ENCODE measurements around the gene ZNF81. TPM values are rescaled to one million over a fixed set of nuclear protein-coding genes. Genes with fewer than 3 reads are reported as not detected.

ZNF81 gene
- total and polyA plus RNA-seq, 2 experiments from 2014 or later, result 6.1 to 8.9 TPM

DNA sequence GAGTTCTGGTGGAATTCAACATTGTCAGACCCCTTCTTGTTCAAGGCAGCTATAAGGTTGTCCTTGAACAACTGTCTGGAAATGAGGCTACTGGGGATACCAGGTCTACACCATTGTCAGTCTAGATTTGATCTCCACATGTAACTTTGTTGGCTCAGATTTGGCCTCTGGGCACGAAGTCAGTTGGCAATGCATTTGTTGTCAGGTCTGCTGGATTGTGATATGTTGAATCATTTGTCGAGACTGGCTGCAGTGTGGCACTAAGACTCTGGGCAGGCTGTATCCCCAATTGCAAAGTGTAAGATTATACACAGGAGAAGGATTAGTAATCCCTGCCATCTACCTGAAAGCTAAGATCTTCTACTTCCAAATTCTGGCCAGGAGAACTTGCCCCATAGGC, 26.5 kb downstream of the ZNF81 start:
- Histone ChIP-seq H2AFZ (no peak overlapping the region), H3K9me2 (ENCODE audit: insufficient read depth) (no peaks in the 10 kb centered on the region), H3K4me2 (no peak overlapping the region), H3K4me3 (no peak overlapping the region), H3K4me1 (ENCODE audit: insufficient read depth) (no peaks in the 10 kb centered on the region), H3K27me3 (ENCODE audit: insufficient read depth) (no peaks in the 10 kb centered on the region), H3F3A (replicated peaks; ENCODE audit: low read depth) (no peaks in the 10 kb centered on the region), H3K36me3 (ENCODE audit: insufficient read depth) (no peaks in the 10 kb centered on the region), H3K79me2 (replicated peaks; ENCODE audit: insufficient read depth) (no peaks in the 10 kb centered on the region), H4K20me1 (replicated peaks; ENCODE audit: insufficient read depth) (no peaks in the 10 kb centered on the region), H3K27ac (ENCODE audit: low read depth) (no peak overlapping the region)
- Mint-ChIP-seq H3K27ac (no peak overlapping the region), H3K4me3 (no peak overlapping the region), H3K9me3 (no peaks in the 10 kb centered on the region), H3K27me3 (ENCODE audit: insufficient read depth, low read depth, poor library complexity) (no peaks in the 10 kb centered on the region), H3K4me1 (no peaks in the 10 kb centered on the region), H3K36me3 (ENCODE audit: low read depth) (peaks cover 6% of the 10 kb centered on the region; the same call in 2 of the 3 replicates)
- TF ChIP-seq ZNF331 (CRISPR knock-in tag; IDR thresholded peaks at IDR 0.05; ENCODE audit: low read depth) (no peak), STAT1 (IDR thresholded peaks at IDR 0.05; ENCODE audit: unreplicated experiment) (no peak), JUNB (IDR thresholded peaks at IDR 0.05; ENCODE audit: unreplicated experiment) (no peak), REST (IDR thresholded peaks at IDR 0.05; ENCODE audit: unreplicated experiment) (no peak), ZNF114 (CRISPR knock-in tag; IDR thresholded peaks at IDR 0.05) (no peak), ZNF462 (CRISPR knock-in tag; IDR thresholded peaks at IDR 0.05) (no peak), CREB1 (CRISPR knock-in tag; IDR thresholded peaks at IDR 0.05; ENCODE audit: low read depth) (no peak), EZH2phosphoT487 (IDR thresholded peaks at IDR 0.05; ENCODE audit: unreplicated experiment) (no peak), EZH2 (IDR thresholded peaks at IDR 0.05; ENCODE audit: low read depth, unreplicated experiment) (no peak), NANOG (IDR thresholded peaks at IDR 0.05; ENCODE audit: borderline replicate concordance) (no peak), POLR2AphosphoS5 (IDR thresholded peaks at IDR 0.05; ENCODE audit: low read depth) (no peak)
- TF ChIP-seq, protein P1, sequence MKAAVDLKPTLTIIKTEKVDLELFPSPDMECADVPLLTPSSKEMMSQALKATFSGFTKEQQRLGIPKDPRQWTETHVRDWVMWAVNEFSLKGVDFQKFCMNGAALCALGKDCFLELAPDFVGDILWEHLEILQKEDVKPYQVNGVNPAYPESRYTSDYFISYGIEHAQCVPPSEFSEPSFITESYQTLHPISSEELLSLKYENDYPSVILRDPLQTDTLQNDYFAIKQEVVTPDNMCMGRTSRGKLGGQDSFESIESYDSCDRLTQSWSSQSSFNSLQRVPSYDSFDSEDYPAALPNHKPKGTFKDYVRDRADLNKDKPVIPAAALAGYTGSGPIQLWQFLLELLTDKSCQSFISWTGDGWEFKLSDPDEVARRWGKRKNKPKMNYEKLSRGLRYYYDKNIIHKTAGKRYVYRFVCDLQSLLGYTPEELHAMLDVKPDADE (IDR thresholded peaks at IDR 0.05), result no peak
- TF ChIP-seq, protein P2, sequence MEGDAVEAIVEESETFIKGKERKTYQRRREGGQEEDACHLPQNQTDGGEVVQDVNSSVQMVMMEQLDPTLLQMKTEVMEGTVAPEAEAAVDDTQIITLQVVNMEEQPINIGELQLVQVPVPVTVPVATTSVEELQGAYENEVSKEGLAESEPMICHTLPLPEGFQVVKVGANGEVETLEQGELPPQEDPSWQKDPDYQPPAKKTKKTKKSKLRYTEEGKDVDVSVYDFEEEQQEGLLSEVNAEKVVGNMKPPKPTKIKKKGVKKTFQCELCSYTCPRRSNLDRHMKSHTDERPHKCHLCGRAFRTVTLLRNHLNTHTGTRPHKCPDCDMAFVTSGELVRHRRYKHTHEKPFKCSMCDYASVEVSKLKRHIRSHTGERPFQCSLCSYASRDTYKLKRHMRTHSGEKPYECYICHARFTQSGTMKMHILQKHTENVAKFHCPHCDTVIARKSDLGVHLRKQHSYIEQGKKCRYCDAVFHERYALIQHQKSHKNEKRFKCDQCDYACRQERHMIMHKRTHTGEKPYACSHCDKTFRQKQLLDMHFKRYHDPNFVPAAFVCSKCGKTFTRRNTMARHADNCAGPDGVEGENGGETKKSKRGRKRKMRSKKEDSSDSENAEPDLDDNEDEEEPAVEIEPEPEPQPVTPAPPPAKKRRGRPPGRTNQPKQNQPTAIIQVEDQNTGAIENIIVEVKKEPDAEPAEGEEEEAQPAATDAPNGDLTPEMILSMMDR (conservative IDR thresholded peaks at IDR 0.05; ENCODE audit: low read depth in 2 of 2), result no peak
- DNase-seq (ENCODE audit: low spot score) (no peak), ATAC-seq (no peak)

Data from GM23338 (cell line).